ENCODE measurements around the gene MUTYH. TPM values are rescaled to one million over a fixed set of nuclear protein-coding genes. Genes with fewer than 3 reads are reported as not detected.
A peak's percentile ranks its signal among the peaks of the same experiment; 100 is the strongest.

Gene MUTYH
- total and polyA plus RNA-seq, 2 of the 8 experiments (the other 6 are each of a cell fraction or from before 2014, with no cell fraction given) = 51.9 to 65.7 TPM

DNA sequence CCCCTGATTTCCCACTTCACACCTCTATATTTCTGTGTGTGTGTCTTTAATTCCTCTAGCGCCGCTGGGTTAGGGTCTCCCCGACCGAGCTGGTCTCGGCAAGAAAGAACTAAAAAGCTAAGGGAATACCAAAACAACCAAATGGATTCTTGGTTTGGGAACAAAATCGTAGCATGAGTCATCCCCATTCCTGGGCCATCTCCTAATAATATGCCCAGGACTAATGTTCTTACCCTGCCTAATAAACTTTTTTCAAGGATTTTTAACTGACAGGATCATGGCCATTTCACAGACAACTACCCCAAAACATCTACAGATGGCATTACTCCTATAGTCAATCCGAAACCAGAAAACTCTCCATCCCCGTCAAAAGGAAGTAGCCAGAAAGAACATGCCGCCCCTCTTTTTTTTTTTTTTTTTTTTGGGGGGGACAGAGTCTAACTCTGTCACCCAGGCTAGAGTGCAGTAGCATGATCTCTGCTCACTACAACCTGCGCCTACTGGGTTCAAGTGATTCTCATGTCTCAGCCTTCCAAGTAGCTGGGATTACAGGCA lies 17.7 kb downstream of the MUTYH start:
- Histone ChIP-seq H4K20me1 (replicated peaks in 1 of 2; ENCODE audit: control insufficient read depth in 1 of 2, insufficient read depth in 2 of 2, low read length in 2 of 2) (peaks cover 0 to under 1% of the 10 kb centered on the region in 2 experiments), H2BK15ac (ENCODE audit: low read length) (no peak overlapping the region), H3K4me2 (ENCODE audit: insufficient read depth in 1 of 2, low read depth in 2 of 2, low read length in 2 of 2) (peak overlapping the region in 1 of 2 experiments; percentile 70; a peak in 1 of 4 replicates), H3K18ac (ENCODE audit: extremely low read depth, low read length) (no peak overlapping the region; the same call in 1 of the 2 replicates), H3K56ac (replicated peaks; ENCODE audit: insufficient read length, low read depth, low read length) (no peak overlapping the region), H2BK5ac (ENCODE audit: low read depth, low read length) (no peak overlapping the region), H3K23ac (ENCODE audit: insufficient read length) (no peak overlapping the region), H4K5ac (ENCODE audit: insufficient read length, low read depth, low read length) (no peak overlapping the region), H3K27ac (ENCODE audit: low read depth, low read length) (no peak overlapping the region), H3K9me3 (ENCODE audit: insufficient read depth in 2 of 2, low read depth in 1 of 2, low read length in 1 of 2) (no peaks in the 10 kb centered on the region), H3K4me1 (replicated peaks in 1 of 4; ENCODE audit: control insufficient read depth in 3 of 4, insufficient read depth in 4 of 4, low read length in 3 of 4) (peaks cover 9 to 25% (median 15%) of the 10 kb centered on the region in 4 experiments), H3K27me3 (replicated peaks in 1 of 4; ENCODE audit: control insufficient read depth in 3 of 4, extremely low read depth in 1 of 4, insufficient read depth in 3 of 4, low read length in 3 of 4) (no peaks in the 10 kb centered on the region), H3K36me3 (ENCODE audit: control insufficient read depth in 2 of 4, insufficient read depth in 4 of 4, low read length in 3 of 4) (no peaks in the 10 kb centered on the region; a peak in 1 of 8 replicates), H2BK12ac (ENCODE audit: low read depth, low read length) (no peak overlapping the region), H3K23me2 (ENCODE audit: low read depth, low read length) (peaks cover 6% of the 10 kb centered on the region; the same call in 1 of the 2 replicates), H4K8ac (ENCODE audit: extremely low read depth, insufficient read depth, low read length) (no peak overlapping the region), H3K9ac (replicated peaks in 1 of 4; ENCODE audit: extremely low read depth in 1 of 4, low read depth in 3 of 4, low read length in 3 of 4) (no peak overlapping the region), H3K4me3 (ENCODE audit: extremely low read depth in 1 of 4, insufficient read depth in 2 of 4, low read depth in 3 of 4, low read length in 4 of 4) (no peak overlapping the region), H3K14ac (ENCODE audit: insufficient read length) (no peak overlapping the region), H2AK5ac (ENCODE audit: low read depth, low read length) (no peak overlapping the region), H3K4ac (replicated peaks; ENCODE audit: insufficient read length, low read depth, low read length) (no peak overlapping the region), H4K91ac (replicated peaks; ENCODE audit: insufficient read length, low read length) (no peak overlapping the region), H2BK20ac (ENCODE audit: low read length) (no peak overlapping the region), H2BK120ac (replicated peaks; ENCODE audit: low read depth, low read length) (peak overlapping the region; percentile 64), H3K79me1 (ENCODE audit: low read depth, low read length) (no peaks in the 10 kb centered on the region; the same call in 1 of the 2 replicates), H2AFZ (ENCODE audit: low read length) (no peak overlapping the region), H3K79me2 (ENCODE audit: control insufficient read depth in 1 of 2, insufficient read depth in 2 of 2, low read length in 2 of 2) (peaks cover 3 to 8% of the 10 kb centered on the region in 2 experiments; a peak in 3 of 4 replicates)
- WGBS, 2 experiments (ENCODE audit: extremely low coverage in 1 of 2, insufficient coverage in 1 of 2, insufficient read length in 1 of 2, insufficient replicate concordance in 2 of 2, low coverage in 1 of 2, low lambda C conversion rate in 2 of 2, missing lambda C conversion rate in 1 of 2) = 85% methylated on average over 9 of the region's 10 CpGs; no CpG with 5 or more reads in 1 of the 2 experiments
- DNase-seq (ENCODE audit: low read depth in 1 of 2, low spot score in 2 of 2) (no peak), FAIRE-seq (no peak)
- TF ChIP-seq GTF2F1 (IDR thresholded peaks at IDR 0.05; ENCODE audit: borderline replicate concordance, low read depth, low read length) = no peak
- TF ChIP-seq, protein P1, sequence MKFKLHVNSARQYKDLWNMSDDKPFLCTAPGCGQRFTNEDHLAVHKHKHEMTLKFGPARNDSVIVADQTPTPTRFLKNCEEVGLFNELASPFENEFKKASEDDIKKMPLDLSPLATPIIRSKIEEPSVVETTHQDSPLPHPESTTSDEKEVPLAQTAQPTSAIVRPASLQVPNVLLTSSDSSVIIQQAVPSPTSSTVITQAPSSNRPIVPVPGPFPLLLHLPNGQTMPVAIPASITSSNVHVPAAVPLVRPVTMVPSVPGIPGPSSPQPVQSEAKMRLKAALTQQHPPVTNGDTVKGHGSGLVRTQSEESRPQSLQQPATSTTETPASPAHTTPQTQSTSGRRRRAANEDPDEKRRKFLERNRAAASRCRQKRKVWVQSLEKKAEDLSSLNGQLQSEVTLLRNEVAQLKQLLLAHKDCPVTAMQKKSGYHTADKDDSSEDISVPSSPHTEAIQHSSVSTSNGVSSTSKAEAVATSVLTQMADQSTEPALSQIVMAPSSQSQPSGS (IDR thresholded peaks at IDR 0.05; ENCODE audit: low read length) = no peak
- TF ChIP-seq CHD1 (IDR thresholded peaks at IDR 0.05; ENCODE audit: low read depth, low read length) = no peak
- no peak for TF ChIP-seq RFX5 (IDR thresholded peaks at IDR 0.05; ENCODE audit: borderline replicate concordance, low read depth, low read length)
- TF ChIP-seq TEAD4 (IDR thresholded peaks at IDR 0.05; ENCODE audit: low read depth, low read length) = no peak
- TF ChIP-seq GABPA (IDR thresholded peaks at IDR 0.05; ENCODE audit: borderline replicate concordance, insufficient read depth, low read length) = no peak
- ChIA-PET POLR2A (ENCODE audit: partially characterized antibody) (interaction anchor here (0.7 to 16.3 kb wide), 7 partner anchors 11 to 312 kb away, joined by 3 to 472 read pairs (median 11); partner anchors contain the start of genes HECTD3, MUTYH, PRDX1 and TOE1), CTCF (ENCODE audit: partially characterized antibody) (interaction anchor here (0.7 kb wide), 1 partner anchor 171 kb away, joined by 3 read pairs; no protein-coding TSS in a partner anchor)
